Upper lobe of left lung (tissue), 6 donors: Measurements from ENCODE around the gene ESR2. TPM values are rescaled to one million over a fixed set of nuclear protein-coding genes. Genes with fewer than 3 reads are reported as not detected.
A peak's percentile ranks its signal among the peaks of the same experiment; 100 is the strongest.

Source experiments
- ATAC-seq, 2 donors: fragments of 200-7000 bp; cut with Tn5 transposase; one replicate each; pipeline ENCODE4 v1.9.1; 2022; ENCODE audit warnings: mild to moderate bottlenecking in 2 of 2, moderate library complexity in 2 of 2; ENCODE audit not compliant: low FRiP score in 2 of 2
- DNase-seq, 2 donors: peaks; one replicate each; pipeline ENCODE4 v3.0.0-alpha.2; 2019 to 2020
- H3K27ac ChIP-seq, 4 donors: fragments of 200-600 bp; sonication (generic); one replicate each; pipeline ENCODE4 v1.5.1; 2016 to 2019
- H3K27me3 ChIP-seq, 4 donors: fragments of 200-600 bp; sonication (generic); one replicate each; pipeline ENCODE4 v1.5.1; 2017 to 2019
- H3K36me3 ChIP-seq, 4 donors: fragments of 200-600 bp; sonication (generic); one replicate each; pipeline ENCODE4 v1.5.1; 2016 to 2019
- H3K4me1 ChIP-seq, 4 donors: fragments of 200-600 bp; sonication (generic); one replicate each; pipeline ENCODE4 v1.5.1; 2018 to 2019
- H3K4me3 ChIP-seq, 4 donors: fragments of 200-600 bp; sonication (generic); one replicate each; pipeline ENCODE4 v1.5.1; 2017 to 2019; ENCODE audit warnings: mild to moderate bottlenecking in 2 of 4, moderate library complexity in 1 of 4
- H3K9me3 ChIP-seq, 4 donors: fragments of 200-600 bp; sonication (generic); one replicate each; pipeline ENCODE4 v1.5.1; 2018 to 2019
- EP300 ChIP-seq, 4 donors: sonication (generic); formaldehyde crosslinking; IDR thresholded peaks; one replicate each; pipeline ENCODE4 v1.5.1; 2017; ENCODE audit warnings: antibody characterized with exemption in 4 of 4, control low read depth in 2 of 4
- POLR2A ChIP-seq, 4 donors: fragments of 450-650 bp; IDR thresholded peaks; one replicate each; pipeline ENCODE4 v1.5.1; 2016 to 2017; ENCODE audit warnings: antibody characterized with exemption in 4 of 4, mild to moderate bottlenecking in 2 of 4
- POLR2AphosphoS5 ChIP-seq, 2 donors: sonication (generic); formaldehyde crosslinking; IDR thresholded peaks; one replicate each; pipeline ENCODE4 v1.5.1; 2017; ENCODE audit warnings: antibody characterized with exemption in 2 of 2
- WGBS, 2 donors: methylation state at CpG; one replicate each; pipeline ENCODE4 v1.1.5; 2017 to 2018; 5-methylcytosine and 5-hydroxymethylcytosine counted together
- total RNA-seq, 6 donors: library from RNA; depleted of rRNA in 4 of 6; stranded (reverse); fragments of >200 nt in 4 of 6; gene quantifications; one replicate each; pipeline versions ENCODE4 v1.1.0 to v1.2.1, GENCODE V29; 2016 to 2021
- TF ChIP-seq, protein P1 (sequence below), 6 experiments: fragments of 450-650 bp in 4 of 6; fragments of 200-600 bp in 2 of 6; sonication (generic) in 2 of 6; IDR thresholded peaks; one replicate each; pipeline ENCODE4 v1.5.1; 2016 to 2019; ENCODE audit warnings: antibody characterized with exemption in 6 of 6
- donor health status: DM: no; HTN: no; CAD: no; lungs with moderate emphysema.
- donor health status: DM: no; HTN: yes; CAD: no; lungs with severe emphysema.

The ESR2 gene
- total RNA-seq, 6 donors from 2014 or later, result 0.20 to 3.6 (median 0.86) TPM; not detected in 1

DNA sequence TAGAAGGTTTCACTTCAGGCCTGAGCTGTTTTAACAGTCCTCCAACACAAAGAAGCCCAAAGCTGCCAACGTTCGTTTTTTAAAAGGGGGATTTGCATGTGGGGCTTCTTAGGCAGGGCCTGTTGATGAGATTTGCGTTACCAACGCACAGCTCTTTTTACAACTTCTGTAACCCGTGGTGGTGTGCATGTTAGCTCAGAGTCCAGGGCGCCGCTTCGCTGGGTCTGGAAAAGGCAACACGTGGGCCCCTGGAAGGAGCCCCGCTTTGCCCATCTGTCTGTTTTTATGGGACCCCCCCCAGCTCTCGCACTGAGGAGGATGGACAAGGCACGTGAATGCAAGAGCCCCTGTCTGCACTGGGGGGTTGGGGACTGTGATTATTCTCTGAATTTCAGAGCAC is 84.0 kb downstream of the ESR2 start:
- 90 to 91% methylated on average over 7 to 12 of the region's 12 CpGs for WGBS, 2 donors
- ATAC-seq (no peak), DNase-seq (no peak)
- peaks cover 6 to 74% (median 37%) of the 10 kb centered on the region in 4 donors for H3K36me3 ChIP-seq
- peaks cover 0 to 29% (median 9%) of the 10 kb centered on the region in 4 donors for H3K4me1 ChIP-seq
- H3K4me3 ChIP-seq, result no peak overlapping the region
- TF ChIP-seq, protein P1, sequence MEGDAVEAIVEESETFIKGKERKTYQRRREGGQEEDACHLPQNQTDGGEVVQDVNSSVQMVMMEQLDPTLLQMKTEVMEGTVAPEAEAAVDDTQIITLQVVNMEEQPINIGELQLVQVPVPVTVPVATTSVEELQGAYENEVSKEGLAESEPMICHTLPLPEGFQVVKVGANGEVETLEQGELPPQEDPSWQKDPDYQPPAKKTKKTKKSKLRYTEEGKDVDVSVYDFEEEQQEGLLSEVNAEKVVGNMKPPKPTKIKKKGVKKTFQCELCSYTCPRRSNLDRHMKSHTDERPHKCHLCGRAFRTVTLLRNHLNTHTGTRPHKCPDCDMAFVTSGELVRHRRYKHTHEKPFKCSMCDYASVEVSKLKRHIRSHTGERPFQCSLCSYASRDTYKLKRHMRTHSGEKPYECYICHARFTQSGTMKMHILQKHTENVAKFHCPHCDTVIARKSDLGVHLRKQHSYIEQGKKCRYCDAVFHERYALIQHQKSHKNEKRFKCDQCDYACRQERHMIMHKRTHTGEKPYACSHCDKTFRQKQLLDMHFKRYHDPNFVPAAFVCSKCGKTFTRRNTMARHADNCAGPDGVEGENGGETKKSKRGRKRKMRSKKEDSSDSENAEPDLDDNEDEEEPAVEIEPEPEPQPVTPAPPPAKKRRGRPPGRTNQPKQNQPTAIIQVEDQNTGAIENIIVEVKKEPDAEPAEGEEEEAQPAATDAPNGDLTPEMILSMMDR (IDR thresholded peaks at IDR 0.05), result no peak
- TF ChIP-seq POLR2A (IDR thresholded peaks at IDR 0.05), result no peak
- no peak for TF ChIP-seq POLR2AphosphoS5 (IDR thresholded peaks at IDR 0.05)
- TF ChIP-seq EP300 (IDR thresholded peaks at IDR 0.05), result no peak
- peak overlapping the region in 3 of 4 donors; percentile 39 to 81 (median 73) for H3K27ac ChIP-seq
- H3K27me3 ChIP-seq, result no peaks in the 10 kb centered on the region
- no peaks in the 10 kb centered on the region for H3K9me3 ChIP-seq

DNA sequence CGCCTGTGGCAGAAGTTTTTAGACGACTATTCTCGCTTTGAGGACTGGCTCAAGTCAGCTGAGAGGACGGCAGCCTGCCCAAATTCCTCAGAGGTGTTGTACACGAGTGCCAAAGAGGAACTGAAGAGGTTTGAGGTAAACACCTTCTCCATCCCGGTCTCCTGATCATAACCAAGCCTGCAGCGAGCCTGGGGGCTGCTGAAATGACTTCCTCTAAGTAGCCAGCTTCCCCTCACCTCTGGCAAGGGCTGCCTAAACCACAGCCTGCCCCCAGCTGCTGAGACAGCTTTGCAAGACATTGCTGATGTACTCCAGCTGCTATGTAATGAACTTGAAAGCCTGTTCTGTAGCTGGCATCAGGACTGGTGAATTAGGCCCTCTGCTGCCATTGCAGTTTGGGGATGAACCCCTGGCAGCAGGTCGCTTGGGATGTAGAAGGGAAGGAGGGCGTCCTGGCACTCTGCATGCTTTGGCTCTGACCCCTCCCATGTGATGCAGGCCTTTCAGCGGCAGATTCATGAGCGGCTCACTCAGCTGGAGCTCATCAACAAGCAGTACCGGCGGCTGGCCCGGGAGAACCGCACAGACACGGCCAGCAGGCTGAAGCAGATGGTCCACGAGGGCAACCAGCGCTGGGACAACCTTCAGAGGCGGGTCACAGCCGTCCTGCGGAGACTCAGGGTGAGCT is 84.6 kb downstream of the ESR2 start:
- no peaks in the 10 kb centered on the region for H3K27me3 ChIP-seq
- H3K4me1 ChIP-seq, result peaks cover 0 to 29% (median 9%) of the 10 kb centered on the region in 4 donors
- H3K9me3 ChIP-seq, result no peaks in the 10 kb centered on the region
- peak; percentile 46 to 67 for ATAC-seq
- TF ChIP-seq EP300 (IDR thresholded peaks at IDR 0.05) (peak in 1 of 4 donors; percentile 5), POLR2A (IDR thresholded peaks at IDR 0.05) (peak in 1 of 4 donors; percentile 35), POLR2AphosphoS5 (IDR thresholded peaks at IDR 0.05) (peak; percentile 32 to 68)
- TF ChIP-seq, protein P1 (IDR thresholded peaks at IDR 0.05), result no peak
- peak overlapping the region; percentile 39 to 81 (median 68) for H3K27ac ChIP-seq
- peak; percentile 77 to 80 for DNase-seq
- peaks cover 6 to 68% (median 33%) of the 10 kb centered on the region in 4 donors for H3K36me3 ChIP-seq
- WGBS, 2 donors, result 41 to 66% methylated on average over 6 to 21 of the region's 21 CpGs
- no peak overlapping the region for H3K4me3 ChIP-seq

DNA sequence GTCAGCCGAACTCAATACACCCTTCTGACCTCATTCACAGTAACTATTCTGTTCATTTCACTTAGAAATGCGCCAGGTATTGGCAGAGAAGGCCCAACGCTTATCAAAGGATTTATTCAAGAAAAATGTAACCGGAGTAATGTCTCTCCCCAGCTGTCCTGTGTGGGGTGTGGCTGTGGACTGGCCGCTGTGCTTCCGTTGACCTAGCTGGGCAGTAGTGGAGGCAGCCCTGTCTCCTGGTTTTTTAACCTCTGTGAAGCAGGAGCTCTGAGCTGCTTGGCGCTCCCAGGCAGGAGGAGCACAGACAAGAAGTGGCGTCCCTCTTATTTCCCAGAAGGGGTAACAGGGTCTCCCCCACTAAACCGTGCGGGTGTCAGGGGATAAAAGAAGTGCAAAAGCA is 85.2 kb downstream of the ESR2 start:
- Histone ChIP-seq H3K27ac (peak overlapping the region; percentile 39 to 81 (median 68)), H3K4me3 (no peak overlapping the region), H3K4me1 (peaks cover 0 to 24% (median 9%) of the 10 kb centered on the region in 4 donors), H3K27me3 (no peaks in the 10 kb centered on the region), H3K9me3 (no peaks in the 10 kb centered on the region), H3K36me3 (peaks cover 3 to 62% (median 27%) of the 10 kb centered on the region in 4 donors)
- 56 to 81% methylated on average over 9 to 10 of the region's 10 CpGs for WGBS, 2 donors
- TF ChIP-seq POLR2A (IDR thresholded peaks at IDR 0.05) (no peak), POLR2AphosphoS5 (IDR thresholded peaks at IDR 0.05) (no peak), EP300 (IDR thresholded peaks at IDR 0.05) (no peak)
- TF ChIP-seq, protein P1 (IDR thresholded peaks at IDR 0.05), result no peak
- peak; percentile 11 to 49 for ATAC-seq
- DNase-seq, result no peak

DNA sequence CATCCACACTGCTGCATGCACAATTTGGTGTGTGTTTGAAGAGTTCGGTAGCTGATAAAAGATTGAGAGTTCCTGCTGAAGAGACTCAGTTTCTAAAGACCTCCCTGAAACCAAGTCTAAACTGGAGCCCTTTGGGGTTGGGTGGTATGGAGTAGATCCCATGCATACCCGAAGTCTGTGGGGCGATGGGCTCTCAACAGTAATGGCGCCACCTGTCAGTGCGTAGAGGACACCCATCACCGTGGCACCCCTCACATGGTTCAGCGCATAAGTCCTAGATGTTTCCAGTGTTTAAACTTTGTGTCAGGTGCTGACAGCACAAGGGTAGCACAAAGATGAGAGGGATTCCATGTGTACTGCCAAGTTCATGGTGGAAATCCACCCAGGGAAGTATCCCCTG is 85.9 kb downstream of the ESR2 start:
- no peaks in the 10 kb centered on the region for H3K27me3 ChIP-seq
- no peak overlapping the region for H3K4me3 ChIP-seq
- no peak for ATAC-seq
- H3K9me3 ChIP-seq, result no peaks in the 10 kb centered on the region
- TF ChIP-seq EP300 (IDR thresholded peaks at IDR 0.05) (no peak), POLR2A (IDR thresholded peaks at IDR 0.05) (no peak), POLR2AphosphoS5 (IDR thresholded peaks at IDR 0.05) (no peak)
- TF ChIP-seq, protein P1 (IDR thresholded peaks at IDR 0.05), result no peak
- 99 to 100% methylated on average over 1 to 7 of the region's 7 CpGs for WGBS, 2 donors
- H3K4me1 ChIP-seq, result peaks cover 0 to 25% (median 9%) of the 10 kb centered on the region in 4 donors
- no peak for DNase-seq
- peak overlapping the region; percentile 39 to 81 (median 68) for H3K27ac ChIP-seq
- H3K36me3 ChIP-seq, result peaks cover 3 to 54% (median 24%) of the 10 kb centered on the region in 4 donors
